Dendritic cell treated with granulocyte-macrophage colony-stimulating factor and Interleukin-4, amounts not matched to agents 40 ng/mL and 50 ng/mL, for 4 days (primary cell): ENCODE results near the gene CCDC181.

Experiments
- H3K27ac Mint-ChIP-seq: one replicate; pipeline ENCODE4 v1.8.0; 2022; ENCODE audit warnings: mild to moderate bottlenecking, mixed read lengths
- H3K27me3 Mint-ChIP-seq: one replicate; pipeline ENCODE4 v1.8.0; 2022; ENCODE audit warnings: mild to moderate bottlenecking, mixed read lengths
- H3K36me3 Mint-ChIP-seq: one replicate; pipeline ENCODE4 v1.8.0; 2022; ENCODE audit warnings: low read depth, mixed read lengths
- H3K4me1 Mint-ChIP-seq: one replicate; pipeline ENCODE4 v1.8.0; 2022; ENCODE audit warnings: low read depth, mixed read lengths
- H3K4me3 Mint-ChIP-seq: one replicate; pipeline ENCODE4 v1.8.0; 2022; ENCODE audit warnings: mild to moderate bottlenecking, moderate library complexity, mixed read lengths
- H3K9me3 Mint-ChIP-seq: one replicate; pipeline ENCODE4 v1.8.0; 2022; ENCODE audit warnings: mixed read lengths
- intact Hi-C: fragments of 100-400 bp; cut with micrococcal nuclease; formaldehyde crosslinking; loops from one replicate; pipeline ENCODE4 v1.15.0; 2022

CCDC181 gene

GRCh38 chr1:169427081-169427641, at the start of gene CCDC181:
CCDC181 (minus strand) TSS chr1:169427474; CDS start chr1:169424927, 2,547 bp downstream.
- peaks cover 30% of the 10 kb centered on the region for H3K27me3 Mint-ChIP-seq
- peaks cover 6% of the 10 kb centered on the region for H3K4me1 Mint-ChIP-seq
- H3K36me3 Mint-ChIP-seq = no peaks in the 10 kb centered on the region
- H3K27ac Mint-ChIP-seq = no peak within 1 kb of the TSS
- H3K4me3 Mint-ChIP-seq = peak within 1 kb of the TSS; percentile 55
- H3K9me3 Mint-ChIP-seq = peaks cover 8% of the 10 kb centered on the region
- intact Hi-C loops = no loop called here

- no peak overlapping the region for H3K27ac Mint-ChIP-seq
- H3K4me3 Mint-ChIP-seq = no peak overlapping the region
- peaks cover 15% of the 10 kb centered on the region for H3K36me3 Mint-ChIP-seq
- intact Hi-C loops = no loop called here
- peaks cover 25% of the 10 kb centered on the region for H3K4me1 Mint-ChIP-seq
- H3K27me3 Mint-ChIP-seq = no peaks in the 10 kb centered on the region
- H3K9me3 Mint-ChIP-seq = no peaks in the 10 kb centered on the region
Measured at GRCh38 chr1:169475806-169476387, 48.6 kb upstream of the CCDC181 start.

DNA sequence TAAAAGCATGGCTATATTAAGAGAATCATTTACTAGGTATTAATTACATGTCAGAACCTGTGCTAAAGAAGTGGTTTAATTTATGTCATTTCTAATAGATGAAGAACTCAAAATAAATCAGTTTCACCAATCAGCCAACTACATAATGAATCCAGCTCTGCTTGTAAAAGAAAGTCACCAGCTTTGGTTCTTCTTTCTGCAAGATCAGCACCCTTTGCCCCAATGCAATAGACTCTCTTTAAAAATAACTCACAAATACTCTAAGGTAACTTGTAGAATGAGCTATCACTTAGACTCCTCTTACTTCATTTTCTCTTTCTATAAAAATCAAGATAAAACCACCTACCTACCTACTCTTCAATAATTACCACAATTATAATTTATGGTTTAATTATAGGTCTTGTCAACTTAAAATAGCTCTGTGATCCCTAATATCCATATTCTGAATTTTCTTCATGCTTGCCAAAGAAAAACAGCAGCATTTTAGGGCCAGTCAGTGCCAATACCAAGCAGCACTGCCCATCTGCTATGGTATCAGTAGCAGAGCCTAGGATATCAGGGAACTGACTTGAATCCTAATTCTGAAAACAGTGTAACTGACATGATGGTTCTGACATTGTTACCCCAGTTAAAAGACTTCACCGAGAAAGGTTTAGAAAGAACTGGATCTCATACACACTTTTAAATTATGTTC, 47.2 kb upstream of the CCDC181 start:
- H3K4me1 Mint-ChIP-seq = peaks cover 18% of the 10 kb centered on the region
- H3K4me3 Mint-ChIP-seq = no peak overlapping the region
- H3K27ac Mint-ChIP-seq = no peak overlapping the region
- H3K9me3 Mint-ChIP-seq = no peaks in the 10 kb centered on the region
- peaks cover 15% of the 10 kb centered on the region for H3K36me3 Mint-ChIP-seq
- intact Hi-C loops = no loop called here
- no peaks in the 10 kb centered on the region for H3K27me3 Mint-ChIP-seq

- no peak overlapping the region for H3K4me3 Mint-ChIP-seq
- H3K27me3 Mint-ChIP-seq = no peaks in the 10 kb centered on the region
- peaks cover 12% of the 10 kb centered on the region for H3K4me1 Mint-ChIP-seq
- intact Hi-C loops = no loop called here
- no peak overlapping the region for H3K27ac Mint-ChIP-seq
- H3K9me3 Mint-ChIP-seq = no peaks in the 10 kb centered on the region
- peaks cover 15% of the 10 kb centered on the region for H3K36me3 Mint-ChIP-seq
Measured at GRCh38 chr1:169473347-169473746, 46.1 kb upstream of the CCDC181 start.

- Mint-ChIP-seq H3K4me1 (peaks cover 6% of the 10 kb centered on the region), H3K27ac (no peak overlapping the region), H3K27me3 (no peaks in the 10 kb centered on the region), H3K4me3 (no peak overlapping the region), H3K9me3 (no peaks in the 10 kb centered on the region), H3K36me3 (peaks cover 15% of the 10 kb centered on the region)
- intact Hi-C loops = no loop called here
Measured at GRCh38 chr1:169472738-169473137, 45.5 kb upstream of the CCDC181 start.

DNA sequence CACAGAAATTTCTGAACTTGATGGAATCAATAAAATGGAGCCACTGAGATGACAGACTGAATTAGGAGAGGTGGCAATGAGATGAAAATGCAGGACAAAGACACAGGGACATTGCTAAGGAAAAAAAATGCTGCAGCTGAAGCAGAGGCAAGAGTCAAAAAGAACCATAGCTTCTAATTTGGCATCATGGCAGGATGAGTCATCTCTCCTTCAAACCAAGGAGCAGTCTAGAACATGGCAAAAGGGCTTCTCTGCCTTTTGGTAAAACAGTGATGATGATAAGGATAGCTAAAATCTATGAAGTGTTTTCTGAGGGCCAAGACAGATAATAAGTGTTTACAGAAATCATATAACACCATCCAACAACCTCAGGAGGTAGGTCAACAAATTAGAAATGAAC, 41.7 kb upstream of the CCDC181 start:
- Mint-ChIP-seq H3K36me3 (no peaks in the 10 kb centered on the region), H3K4me1 (no peaks in the 10 kb centered on the region), H3K4me3 (no peak overlapping the region), H3K27ac (no peak overlapping the region), H3K27me3 (no peaks in the 10 kb centered on the region), H3K9me3 (no peaks in the 10 kb centered on the region)
- intact Hi-C loops = no loop called here

DNA sequence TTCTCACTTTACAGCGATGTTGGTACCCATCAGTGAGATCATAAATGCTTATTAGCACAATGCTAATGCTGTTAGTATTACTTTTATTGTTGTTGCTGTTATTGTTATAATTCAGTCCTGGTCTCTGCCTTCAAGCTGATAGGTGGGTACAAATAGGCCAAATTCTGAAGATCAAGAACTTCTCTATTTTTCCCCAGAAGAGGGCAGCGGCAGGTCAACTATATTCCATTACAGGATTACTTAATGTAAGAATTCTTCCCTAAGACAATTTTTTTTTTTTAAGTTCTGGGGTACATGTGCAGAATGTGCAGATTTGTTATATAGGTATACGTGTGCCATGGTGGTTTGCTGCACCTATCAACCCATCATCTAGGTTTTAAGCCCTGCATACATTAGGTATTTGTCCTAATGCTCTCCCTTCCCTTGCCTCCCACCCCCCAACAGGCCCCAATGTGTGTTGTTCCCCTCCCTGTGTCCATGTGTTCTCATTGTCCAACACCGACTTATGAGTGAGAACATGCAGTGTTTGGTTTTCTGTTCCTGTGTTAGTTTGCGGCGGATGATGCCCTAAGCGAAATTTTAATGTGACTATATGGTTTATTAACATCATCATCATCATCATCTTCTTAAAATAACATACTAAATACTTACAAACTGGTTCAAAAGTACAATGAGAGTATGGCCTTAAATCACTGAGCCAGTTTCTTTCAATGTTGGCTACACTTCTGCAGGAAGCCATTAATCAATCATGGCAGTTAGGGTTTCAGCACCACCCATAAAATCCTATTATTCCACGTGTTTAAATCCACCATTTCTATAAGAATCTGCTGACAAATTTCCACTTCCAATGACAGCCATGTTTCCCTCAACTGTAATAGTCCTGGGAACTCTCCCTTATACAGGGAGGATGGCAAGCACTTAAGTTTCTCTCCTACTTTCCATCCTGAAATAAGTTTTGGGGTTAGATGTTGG, 39.3 kb upstream of the CCDC181 start:
- H3K36me3 Mint-ChIP-seq = peaks cover 7% of the 10 kb centered on the region
- no peak overlapping the region for H3K27ac Mint-ChIP-seq
- no peaks in the 10 kb centered on the region for H3K9me3 Mint-ChIP-seq
- no peaks in the 10 kb centered on the region for H3K27me3 Mint-ChIP-seq
- H3K4me3 Mint-ChIP-seq = no peak overlapping the region
- intact Hi-C loops = loop anchor here (1.0 kb wide), 1 partner anchor 80 kb away; no protein-coding TSS in a partner anchor
- H3K4me1 Mint-ChIP-seq = no peaks in the 10 kb centered on the region

DNA sequence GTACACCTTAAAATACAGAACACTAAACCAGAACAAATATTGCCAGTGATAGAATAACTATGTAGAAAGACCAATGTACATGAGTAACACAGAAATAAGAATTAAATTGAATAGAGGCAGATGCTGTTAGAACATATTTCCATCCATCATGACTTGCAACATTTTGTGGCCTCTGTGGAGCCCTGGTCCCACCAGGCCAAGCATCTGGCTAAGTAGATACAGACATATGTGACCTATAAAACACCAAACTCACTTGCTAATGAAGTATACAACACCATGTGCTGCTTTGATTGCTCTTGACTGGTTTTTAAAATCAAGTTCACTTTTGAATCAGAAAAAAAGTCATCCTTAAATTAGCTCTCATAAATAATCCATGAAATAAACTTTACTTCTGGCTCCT, 38.0 kb upstream of the CCDC181 start:
- H3K4me1 Mint-ChIP-seq = peaks cover 9% of the 10 kb centered on the region
- peaks cover 7% of the 10 kb centered on the region for H3K36me3 Mint-ChIP-seq
- intact Hi-C loops = no loop called here
- H3K27ac Mint-ChIP-seq = no peak overlapping the region
- no peak overlapping the region for H3K4me3 Mint-ChIP-seq
- no peaks in the 10 kb centered on the region for H3K9me3 Mint-ChIP-seq
- peaks cover 3% of the 10 kb centered on the region for H3K27me3 Mint-ChIP-seq

DNA sequence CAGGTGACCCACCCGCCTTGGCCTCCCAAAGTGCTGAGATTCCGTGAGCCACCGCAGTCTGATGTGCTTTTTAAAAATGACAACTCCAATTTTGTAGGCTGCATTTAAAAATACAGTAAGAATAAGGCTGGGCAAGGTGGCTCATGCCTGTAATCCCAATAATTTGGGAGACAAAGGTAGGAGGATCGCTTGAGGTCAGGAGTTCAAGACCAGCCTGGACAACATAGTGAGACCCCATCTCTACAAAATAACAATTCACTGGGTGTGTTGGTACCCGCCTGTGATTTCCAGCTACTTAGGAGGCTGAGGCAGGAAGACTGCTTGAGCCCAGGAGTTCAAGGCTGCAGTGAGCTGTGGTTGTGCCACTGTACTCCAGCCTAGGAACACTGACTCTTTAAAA, 35.1 kb upstream of the CCDC181 start:
- Mint-ChIP-seq H3K4me3 (no peak overlapping the region), H3K4me1 (peaks cover 12% of the 10 kb centered on the region), H3K27me3 (peaks cover 4% of the 10 kb centered on the region), H3K36me3 (peaks cover 7% of the 10 kb centered on the region), H3K9me3 (peaks cover 3% of the 10 kb centered on the region), H3K27ac (no peak overlapping the region)
- intact Hi-C loops = no loop called here

DNA sequence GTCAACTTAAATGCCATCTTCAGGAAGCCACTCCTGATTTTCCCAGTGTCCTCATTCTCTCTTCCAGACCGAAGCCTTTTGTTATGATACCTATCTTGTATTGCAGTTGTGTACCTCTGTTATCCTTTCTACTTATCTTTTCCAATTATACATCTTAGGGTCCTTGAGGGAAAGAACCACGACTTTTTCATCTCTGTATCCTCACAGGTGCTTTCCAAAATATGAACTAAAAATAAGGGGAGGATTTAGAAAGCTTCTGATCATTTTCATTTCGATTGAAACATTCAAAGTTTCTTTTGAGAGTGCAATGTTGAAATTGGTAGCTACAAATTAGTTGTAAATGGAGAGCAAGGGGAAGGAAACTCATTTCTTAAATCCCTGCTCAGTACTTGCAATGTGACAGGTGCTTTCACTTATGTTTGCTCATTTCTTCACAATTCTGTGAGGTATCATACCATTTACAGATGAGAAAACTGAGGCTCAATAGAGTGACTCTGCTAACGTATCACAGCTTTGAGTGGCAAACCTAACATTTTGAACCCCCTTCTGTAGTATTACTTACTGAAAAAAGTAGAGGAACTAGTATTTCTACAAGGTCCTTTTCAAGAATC, 34.2 kb upstream of the CCDC181 start:
- Mint-ChIP-seq H3K4me1 (peaks cover 12% of the 10 kb centered on the region), H3K27me3 (peaks cover 4% of the 10 kb centered on the region), H3K4me3 (no peak overlapping the region), H3K36me3 (peaks cover 7% of the 10 kb centered on the region), H3K27ac (no peak overlapping the region), H3K9me3 (peaks cover 10% of the 10 kb centered on the region)
- intact Hi-C loops = no loop called here

- peaks cover 7% of the 10 kb centered on the region for H3K36me3 Mint-ChIP-seq
- H3K4me1 Mint-ChIP-seq = peaks cover 12% of the 10 kb centered on the region
- H3K27me3 Mint-ChIP-seq = peaks cover 4% of the 10 kb centered on the region
- peak overlapping the region; percentile 73 for H3K27ac Mint-ChIP-seq
- peak overlapping the region; percentile 76 for H3K4me3 Mint-ChIP-seq
- H3K9me3 Mint-ChIP-seq = peaks cover 10% of the 10 kb centered on the region
- intact Hi-C loops = no loop called here
Measured at GRCh38 chr1:169460191-169460833, 33.0 kb upstream of the CCDC181 start.

- Mint-ChIP-seq H3K27me3 (peaks cover 4% of the 10 kb centered on the region), H3K4me1 (peaks cover 12% of the 10 kb centered on the region), H3K36me3 (no peaks in the 10 kb centered on the region), H3K9me3 (peaks cover 10% of the 10 kb centered on the region), H3K4me3 (no peak overlapping the region), H3K27ac (no peak overlapping the region)
- intact Hi-C loops = no loop called here
Measured at GRCh38 chr1:169457443-169457842, 30.2 kb upstream of the CCDC181 start.

DNA sequence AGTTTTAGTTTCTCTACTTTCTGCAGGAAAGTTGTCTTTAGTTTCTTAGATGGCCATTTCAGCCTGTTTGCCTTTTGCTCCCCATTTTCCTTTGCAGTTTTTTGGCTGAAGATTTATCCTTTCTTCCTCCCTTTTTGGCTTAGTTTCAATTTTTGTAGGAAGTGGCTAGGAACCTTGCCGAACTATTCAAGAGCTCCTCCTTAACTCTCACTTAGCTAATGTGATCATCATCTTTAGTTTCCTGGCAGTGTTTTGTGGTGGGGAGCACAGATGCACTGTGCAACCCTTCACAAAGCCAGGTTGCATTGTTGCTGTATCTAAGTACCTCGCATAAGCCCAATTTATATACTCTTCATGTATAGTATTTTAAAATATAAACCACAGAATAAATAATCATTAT, 28.8 kb upstream of the CCDC181 start:
- Mint-ChIP-seq H3K27ac (no peak overlapping the region), H3K9me3 (peaks cover 10% of the 10 kb centered on the region), H3K4me3 (no peak overlapping the region), H3K36me3 (no peaks in the 10 kb centered on the region), H3K27me3 (peaks cover 4% of the 10 kb centered on the region), H3K4me1 (peaks cover 19% of the 10 kb centered on the region)
- intact Hi-C loops = no loop called here
